Activated CD4-positive, alpha-beta T cell treated with anti-CD3 and anti-CD28 coated beads, Interleukin-2, amount 10 ng/mL, durations not matched to agents 24 days and 14 days (primary cell): Measurements from ENCODE around the gene GNG4. TPM values are rescaled to one million over a fixed set of nuclear protein-coding genes. Genes with fewer than 3 reads are reported as not detected.
"Not testable (repeated sequence)": the region's sequence is repeated elsewhere in the genome, so short reads cannot be mapped to it uniquely, and the experiment has no call there.

Experiments used
- DNase-seq: peaks from one replicate; pipeline ENCODE4 v3.0.0; 2022
- H3K27ac Mint-ChIP-seq: one replicate; pipeline ENCODE4 v1.8.0; 2022; ENCODE audit warnings: mild to moderate bottlenecking, mixed read lengths
- H3K27me3 Mint-ChIP-seq: one replicate; pipeline ENCODE4 v1.8.0; 2022; ENCODE audit warnings: mixed read lengths
- H3K36me3 Mint-ChIP-seq: one replicate; pipeline ENCODE4 v1.8.0; 2022; ENCODE audit warnings: low read depth, mild to moderate bottlenecking, mixed read lengths
- H3K4me1 Mint-ChIP-seq: one replicate; pipeline ENCODE4 v1.8.0; 2021; ENCODE audit warnings: mixed read lengths
- H3K4me3 Mint-ChIP-seq: one replicate; pipeline ENCODE4 v1.8.0; 2022; ENCODE audit warnings: mild to moderate bottlenecking, moderate library complexity, mixed read lengths
- H3K9me3 Mint-ChIP-seq: one replicate; pipeline ENCODE4 v1.8.0; 2021; ENCODE audit warnings: mixed read lengths
- intact Hi-C: fragments of 100-400 bp; cut with micrococcal nuclease; formaldehyde crosslinking; loops from one replicate; pipeline ENCODE4 v1.15.1; 2023
- total RNA-seq: library from RNA; stranded (reverse); gene quantifications from 2 replicates; pipeline ENCODE4 v1.2.3, GENCODE V29; 2022

GNG4 gene
- total RNA-seq, 1 donor from 2014 or later, result 77.2 TPM

GRCh38 chr1:235661568-235661967 lies 12.0 kb upstream of the GNG4 start:
- H3K9me3 Mint-ChIP-seq, result no peaks in the 10 kb centered on the region
- peaks cover 36% of the 10 kb centered on the region for H3K36me3 Mint-ChIP-seq
- H3K27ac Mint-ChIP-seq, result no peak overlapping the region

GRCh38 chr1:235659186-235659771 lies 9.7 kb upstream of the GNG4 start:
- H3K4me3 Mint-ChIP-seq, result no peak overlapping the region
- H3K4me1 Mint-ChIP-seq, result peaks cover 1% of the 10 kb centered on the region
- H3K36me3 Mint-ChIP-seq, result peaks cover 31% of the 10 kb centered on the region
- peaks cover 11% of the 10 kb centered on the region for H3K27me3 Mint-ChIP-seq
- intact Hi-C loops, result no loop called here
- no peak overlapping the region for H3K27ac Mint-ChIP-seq
- no peak for DNase-seq
- no peaks in the 10 kb centered on the region for H3K9me3 Mint-ChIP-seq

More at GRCh38 chr1:235661568-235661967, 12.0 kb upstream of the GNG4 start:
- peaks cover 1% of the 10 kb centered on the region for H3K4me1 Mint-ChIP-seq
- DNase-seq, result no peak
- H3K27me3 Mint-ChIP-seq, result no peaks in the 10 kb centered on the region
- H3K4me3 Mint-ChIP-seq, result no peak overlapping the region
- intact Hi-C loops, result no loop called here

- DNase-seq, result peak; percentile 18
- Mint-ChIP-seq H3K4me1 (peaks cover 1% of the 10 kb centered on the region), H3K27me3 (peaks cover 21% of the 10 kb centered on the region), H3K9me3 (no peaks in the 10 kb centered on the region), H3K27ac (no peak overlapping the region), H3K36me3 (peaks cover 23% of the 10 kb centered on the region), H3K4me3 (no peak overlapping the region)
- intact Hi-C loops, result no loop called here
Measured at GRCh38 chr1:235657747-235658526, 8.4 kb upstream of the GNG4 start.

- H3K4me3 Mint-ChIP-seq, result no peak overlapping the region
- peaks cover 19% of the 10 kb centered on the region for H3K36me3 Mint-ChIP-seq
- H3K9me3 Mint-ChIP-seq, result no peaks in the 10 kb centered on the region
- no peak overlapping the region for H3K27ac Mint-ChIP-seq
- peaks cover 1% of the 10 kb centered on the region for H3K4me1 Mint-ChIP-seq
- intact Hi-C loops, result no loop called here
- peak; percentile 25 for DNase-seq
- peaks cover 28% of the 10 kb centered on the region for H3K27me3 Mint-ChIP-seq
Measured at GRCh38 chr1:235657269-235657668, 7.7 kb upstream of the GNG4 start.

- Mint-ChIP-seq H3K4me3 (no peak overlapping the region), H3K4me1 (peaks cover 14% of the 10 kb centered on the region), H3K9me3 (peaks cover 3% of the 10 kb centered on the region), H3K27ac (no peak overlapping the region), H3K27me3 (peaks cover 57% of the 10 kb centered on the region), H3K36me3 (peaks cover 19% of the 10 kb centered on the region)
- intact Hi-C loops, result no loop called here
- DNase-seq, result no peak
Measured at GRCh38 chr1:235652364-235652763, 2.8 kb upstream of the GNG4 start.

- H3K27me3 Mint-ChIP-seq, result peaks cover 66% of the 10 kb centered on the region
- peak overlapping the region; percentile 69 for H3K27ac Mint-ChIP-seq
- intact Hi-C loops, result no loop called here
- H3K36me3 Mint-ChIP-seq, result peaks cover 23% of the 10 kb centered on the region
- peak overlapping the region; percentile 75 for H3K4me3 Mint-ChIP-seq
- H3K4me1 Mint-ChIP-seq, result peaks cover 20% of the 10 kb centered on the region
- peaks cover 3% of the 10 kb centered on the region for H3K9me3 Mint-ChIP-seq
- DNase-seq, result no peak
Measured at GRCh38 chr1:235651170-235651806, 1.7 kb upstream of the GNG4 start.

GRCh38 chr1:235650341-235651169 lies 971 bp upstream of the GNG4 start:
- Mint-ChIP-seq H3K36me3 (peaks cover 21% of the 10 kb centered on the region), H3K9me3 (peaks cover 3% of the 10 kb centered on the region), H3K4me1 (peaks cover 26% of the 10 kb centered on the region), H3K27ac (peak overlapping the region; percentile 69), H3K27me3 (peaks cover 69% of the 10 kb centered on the region), H3K4me3 (peak overlapping the region; percentile 75)
- intact Hi-C loops, result no loop called here
- peak; percentile 69 for DNase-seq

GRCh38 chr1:235648954-235649367 lies 623 bp downstream of the GNG4 start:
- DNase-seq, result peak; percentile 92
- intact Hi-C loops, result no loop called here
- Mint-ChIP-seq H3K27ac (peak overlapping the region; percentile 88), H3K4me1 (peaks cover 37% of the 10 kb centered on the region), H3K9me3 (peaks cover 3% of the 10 kb centered on the region), H3K36me3 (peaks cover 29% of the 10 kb centered on the region), H3K27me3 (peaks cover 62% of the 10 kb centered on the region), H3K4me3 (peak overlapping the region; percentile 96)

- intact Hi-C loops, result no loop called here
- peaks cover 59% of the 10 kb centered on the region for H3K27me3 Mint-ChIP-seq
- peaks cover 30% of the 10 kb centered on the region for H3K36me3 Mint-ChIP-seq
- H3K9me3 Mint-ChIP-seq, result peaks cover 3% of the 10 kb centered on the region
- no peak for DNase-seq
- H3K4me1 Mint-ChIP-seq, result peaks cover 40% of the 10 kb centered on the region
- peak overlapping the region; percentile 88 for H3K27ac Mint-ChIP-seq
- peak overlapping the region; percentile 96 for H3K4me3 Mint-ChIP-seq
Measured at GRCh38 chr1:235648407-235648907, 1.1 kb downstream of the GNG4 start.

GRCh38 chr1:235647537-235647936 lies 2.0 kb downstream of the GNG4 start:
- intact Hi-C loops, H3K9me3 Mint-ChIP-seq, H3K27ac Mint-ChIP-seq, DNase-seq: not testable (repeated sequence)
- H3K36me3 Mint-ChIP-seq, result peaks cover 30% of the 10 kb centered on the region
- peak overlapping the region; percentile 39 for H3K4me3 Mint-ChIP-seq
- H3K27me3 Mint-ChIP-seq, result peaks cover 50% of the 10 kb centered on the region
- H3K4me1 Mint-ChIP-seq, result peaks cover 49% of the 10 kb centered on the region

- Mint-ChIP-seq H3K4me1 (peaks cover 59% of the 10 kb centered on the region), H3K4me3 (peak overlapping the region; percentile 21), H3K9me3 (peaks cover 3% of the 10 kb centered on the region), H3K27ac (peak overlapping the region; percentile 43), H3K36me3 (peaks cover 36% of the 10 kb centered on the region), H3K27me3 (peaks cover 45% of the 10 kb centered on the region)
- DNase-seq, result no peak
- intact Hi-C loops, result no loop called here
Measured at GRCh38 chr1:235646463-235646862, 3.1 kb downstream of the GNG4 start.

GRCh38 chr1:235644693-235645305 lies 4.8 kb downstream of the GNG4 start:
- intact Hi-C loops, result loop anchor here (5.0 kb wide), 2 partner anchors 317 to 498 kb away; partner anchors contain the start of genes ARID4B, GGPS1 and GPR137B
- Mint-ChIP-seq H3K4me1 (peaks cover 63% of the 10 kb centered on the region), H3K9me3 (no peaks in the 10 kb centered on the region), H3K36me3 (peaks cover 33% of the 10 kb centered on the region), H3K27me3 (peaks cover 36% of the 10 kb centered on the region), H3K27ac (peak overlapping the region; percentile 42), H3K4me3 (peak overlapping the region; percentile 17)
- no peak for DNase-seq
